Fibroblast of lung (primary cell): Measurements from ENCODE around the gene MGAT3.

Experiments
- EZH2 ChIP-seq: IDR thresholded peaks from 2 replicates; pipeline ENCODE4 v1.5.1; 2012; ENCODE audit warnings: low read length, control low read depth, mild to moderate bottlenecking; ENCODE audit errors: missing control alignments
- TF ChIP-seq, protein P1 (sequence below), 2 donors: IDR thresholded peaks in 1 of 2; conservative IDR thresholded peaks in 1 of 2; 1 replicate in 1 of 2; 2 replicates in 1 of 2; pipeline ENCODE4 v1.5.1; 2011 to 2012; ENCODE audit warnings: low read length in 2 of 2, control low read depth in 1 of 2, inconsistent platforms in 1 of 2, low read depth in 1 of 2, mild to moderate bottlenecking in 1 of 2

DNA sequence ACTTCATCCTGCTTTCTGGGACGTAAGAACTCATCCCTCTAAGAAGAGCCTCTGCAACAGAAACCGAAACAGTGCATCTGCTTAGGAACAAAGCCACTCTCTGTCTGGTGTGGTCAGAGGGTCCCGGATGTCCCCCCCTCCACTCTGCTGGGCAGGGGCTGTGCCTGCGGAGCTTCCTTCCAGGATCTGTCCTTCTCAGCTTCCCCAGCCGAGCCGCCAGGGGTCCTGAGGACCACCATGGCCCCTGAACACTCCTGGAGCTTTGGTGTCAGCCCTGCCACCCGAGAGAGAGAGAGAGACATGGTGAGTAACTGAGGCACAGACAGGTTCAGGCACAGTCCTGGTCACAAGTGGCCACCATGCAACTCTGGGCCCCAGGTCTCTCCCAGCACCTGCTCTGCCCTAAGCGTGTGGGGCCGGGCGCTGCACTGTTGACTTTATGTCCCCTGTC lies 24.4 kb upstream of the MGAT3 start:
- no peak for TF ChIP-seq EZH2
- TF ChIP-seq, protein P1, sequence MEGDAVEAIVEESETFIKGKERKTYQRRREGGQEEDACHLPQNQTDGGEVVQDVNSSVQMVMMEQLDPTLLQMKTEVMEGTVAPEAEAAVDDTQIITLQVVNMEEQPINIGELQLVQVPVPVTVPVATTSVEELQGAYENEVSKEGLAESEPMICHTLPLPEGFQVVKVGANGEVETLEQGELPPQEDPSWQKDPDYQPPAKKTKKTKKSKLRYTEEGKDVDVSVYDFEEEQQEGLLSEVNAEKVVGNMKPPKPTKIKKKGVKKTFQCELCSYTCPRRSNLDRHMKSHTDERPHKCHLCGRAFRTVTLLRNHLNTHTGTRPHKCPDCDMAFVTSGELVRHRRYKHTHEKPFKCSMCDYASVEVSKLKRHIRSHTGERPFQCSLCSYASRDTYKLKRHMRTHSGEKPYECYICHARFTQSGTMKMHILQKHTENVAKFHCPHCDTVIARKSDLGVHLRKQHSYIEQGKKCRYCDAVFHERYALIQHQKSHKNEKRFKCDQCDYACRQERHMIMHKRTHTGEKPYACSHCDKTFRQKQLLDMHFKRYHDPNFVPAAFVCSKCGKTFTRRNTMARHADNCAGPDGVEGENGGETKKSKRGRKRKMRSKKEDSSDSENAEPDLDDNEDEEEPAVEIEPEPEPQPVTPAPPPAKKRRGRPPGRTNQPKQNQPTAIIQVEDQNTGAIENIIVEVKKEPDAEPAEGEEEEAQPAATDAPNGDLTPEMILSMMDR (conservative IDR thresholded peaks at IDR 0.05 in 1 of 2, IDR thresholded peaks at IDR 0.05 in 1 of 2; ENCODE audit: low read depth in 1 of 2, low read length in 2 of 2): no peak
